Measurements from ENCODE around the gene FMR1. TPM values are rescaled to one million over a fixed set of nuclear protein-coding genes. Genes with fewer than 3 reads are reported as not detected.

The FMR1 gene
- total and polyA plus RNA-seq, 2 donors (not counting 3 experiments of a cell fraction or from before 2014, with no cell fraction given), result 8.8 to 36.4 TPM

DNA sequence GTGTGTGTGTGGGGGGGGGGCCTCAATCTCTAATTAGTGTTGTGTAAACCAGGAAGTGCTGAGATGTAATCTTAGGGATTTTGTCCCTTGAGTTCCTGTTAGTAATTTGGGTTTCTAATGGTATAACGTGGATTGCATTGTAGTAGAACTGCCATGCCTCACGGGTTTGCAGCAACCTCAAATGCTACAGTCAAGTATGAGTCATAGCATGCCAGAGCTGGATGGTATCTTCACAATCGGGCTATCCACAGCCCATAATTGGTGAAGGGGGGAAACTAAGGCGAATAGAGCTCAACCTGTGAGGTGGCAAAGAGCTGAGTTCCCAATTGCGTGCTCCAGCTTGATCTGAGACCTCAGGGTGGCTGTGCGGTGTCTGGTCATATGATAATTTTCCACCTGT, 67.2 kb downstream of the FMR1 start:
- dilution Hi-C loops (cut with MboI; ENCODE audit: extremely low pct_ligation_motif_present, low sequenced_read_pairs), result no loop called here

More for the DNA sequence above, 67.2 kb downstream of the FMR1 start:
- H3K36me3 ChIP-seq (ENCODE audit: control insufficient read depth in 2 of 2, extremely low read depth in 1 of 2, insufficient read depth in 2 of 2, low read length in 2 of 2), result no peaks in the 10 kb centered on the region
- no TSS peak for BruUV-seq (replicated peaks)
- H3K9ac ChIP-seq (replicated peaks; ENCODE audit: extremely low read depth, insufficient read depth, low read length), result no peak overlapping the region
- no peak overlapping the region for H3K4me3 ChIP-seq (replicated peaks in 1 of 3; ENCODE audit: insufficient read depth in 1 of 3, low read depth in 1 of 3, low read length in 3 of 3)
- no peak for TF ChIP-seq POLR2AphosphoS5 (IDR thresholded peaks at IDR 0.05; ENCODE audit: insufficient read depth, low read depth, low read length)
- TF ChIP-seq, protein P1, sequence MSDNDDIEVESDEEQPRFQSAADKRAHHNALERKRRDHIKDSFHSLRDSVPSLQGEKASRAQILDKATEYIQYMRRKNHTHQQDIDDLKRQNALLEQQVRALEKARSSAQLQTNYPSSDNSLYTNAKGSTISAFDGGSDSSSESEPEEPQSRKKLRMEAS (IDR thresholded peaks at IDR 0.05; ENCODE audit: insufficient read depth, insufficient read length), result no peak
- TF ChIP-seq EZH2 (IDR thresholded peaks at IDR 0.05; ENCODE audit: borderline replicate concordance, low read depth, low read length, severe bottlenecking), result no peak
- TF ChIP-seq POLR2A (IDR thresholded peaks at IDR 0.05; ENCODE audit: low read depth, low read length), result no peak
- TF ChIP-seq GATA2 (IDR thresholded peaks at IDR 0.05; ENCODE audit: insufficient read depth, insufficient read length, low read depth, low read length), result no peak
- TF ChIP-seq, protein P2, sequence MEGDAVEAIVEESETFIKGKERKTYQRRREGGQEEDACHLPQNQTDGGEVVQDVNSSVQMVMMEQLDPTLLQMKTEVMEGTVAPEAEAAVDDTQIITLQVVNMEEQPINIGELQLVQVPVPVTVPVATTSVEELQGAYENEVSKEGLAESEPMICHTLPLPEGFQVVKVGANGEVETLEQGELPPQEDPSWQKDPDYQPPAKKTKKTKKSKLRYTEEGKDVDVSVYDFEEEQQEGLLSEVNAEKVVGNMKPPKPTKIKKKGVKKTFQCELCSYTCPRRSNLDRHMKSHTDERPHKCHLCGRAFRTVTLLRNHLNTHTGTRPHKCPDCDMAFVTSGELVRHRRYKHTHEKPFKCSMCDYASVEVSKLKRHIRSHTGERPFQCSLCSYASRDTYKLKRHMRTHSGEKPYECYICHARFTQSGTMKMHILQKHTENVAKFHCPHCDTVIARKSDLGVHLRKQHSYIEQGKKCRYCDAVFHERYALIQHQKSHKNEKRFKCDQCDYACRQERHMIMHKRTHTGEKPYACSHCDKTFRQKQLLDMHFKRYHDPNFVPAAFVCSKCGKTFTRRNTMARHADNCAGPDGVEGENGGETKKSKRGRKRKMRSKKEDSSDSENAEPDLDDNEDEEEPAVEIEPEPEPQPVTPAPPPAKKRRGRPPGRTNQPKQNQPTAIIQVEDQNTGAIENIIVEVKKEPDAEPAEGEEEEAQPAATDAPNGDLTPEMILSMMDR (IDR thresholded peaks at IDR 0.05; ENCODE audit: extremely low read depth in 1 of 2, insufficient read depth in 1 of 2, low read depth in 1 of 2, low read length in 2 of 2), result no peak
- TF ChIP-seq FOS (IDR thresholded peaks at IDR 0.05; ENCODE audit: borderline replicate concordance, insufficient read depth, low read length), result no peak
- TF ChIP-seq JUN (IDR thresholded peaks at IDR 0.05; ENCODE audit: borderline replicate concordance, insufficient read depth, insufficient read length, low read depth), result no peak
- TF ChIP-seq MYC (IDR thresholded peaks at IDR 0.05; ENCODE audit: low read depth, low read length), result no peak
- FAIRE-seq (no peak), DNase-seq (ENCODE audit: low read depth, low spot score) (no peak)
- ChIA-PET POLR2A (no interaction called here), CTCF (no interaction called here)
- H3K9me1 ChIP-seq (replicated peaks; ENCODE audit: control insufficient read depth, extremely low read depth, insufficient read depth, low read length), result no peaks in the 10 kb centered on the region
- no peaks in the 10 kb centered on the region for H3K27me3 ChIP-seq (ENCODE audit: control insufficient read depth in 2 of 2, insufficient read depth in 2 of 2, low read length in 2 of 2)
- no peaks in the 10 kb centered on the region for H4K20me1 ChIP-seq (replicated peaks; ENCODE audit: control insufficient read depth, extremely low read depth, insufficient read depth, low read length)
- no peaks in the 10 kb centered on the region for H3K79me2 ChIP-seq (ENCODE audit: control insufficient read depth, insufficient read depth, low read length)
- no peaks in the 10 kb centered on the region for H3K9me3 ChIP-seq (replicated peaks; ENCODE audit: control insufficient read depth, insufficient read depth, low read length)
- H3K4me2 ChIP-seq (ENCODE audit: insufficient read depth, low read length), result no peak overlapping the region
- H2AFZ ChIP-seq (ENCODE audit: low read depth, low read length), result no peak overlapping the region
- intact Hi-C loops (cut with micrococcal nuclease), result no loop called here
- H3K27ac ChIP-seq (ENCODE audit: insufficient read depth, low read depth, low read length), result no peak overlapping the region
- no peaks in the 10 kb centered on the region for H3K4me1 ChIP-seq (ENCODE audit: control insufficient read depth, extremely low read depth, insufficient read depth, low read length)
